PC-3 (cell line): ENCODE data around the gene KCTD6. TPM values are rescaled to one million over a fixed set of nuclear protein-coding genes. Genes with fewer than 3 reads are reported as not detected.
A peak's percentile ranks its signal among the peaks of the same experiment; 100 is the strongest.
"Not testable (repeated sequence)": the region's sequence is repeated elsewhere in the genome, so short reads cannot be mapped to it uniquely, and the experiment has no call there.

Experiments
- ATAC-seq: fragments of 200-7000 bp; cut with Tn5 transposase; 2 replicates; pipeline ENCODE4 v1.9.1; 2020; ENCODE audit warnings: mild to moderate bottlenecking, moderate library complexity
- BruUV-seq: library from RNA; stranded (reverse); fragments of 400-500 nt; replicated peaks from 2 replicates; lab custom pipeline; 2021; lab: Mats Ljungman, UMichigan
- CTCF ChIA-PET: fragments of 300-600 bp; sonication (Branson Sonifier 250); formaldehyde crosslinking; loops from one replicate; lab custom pipeline; 2022; ENCODE audit warnings: antibody characterized with exemption; lab: Charles Lee
- POLR2A ChIA-PET: fragments of 300-600 bp; sonication (Branson Sonifier 250); formaldehyde crosslinking; loops from one replicate; lab custom pipeline; 2022; ENCODE audit warnings: antibody characterized with exemption; ENCODE audit not compliant: unreplicated experiment; lab: Charles Lee
- DNase-seq: peaks from one replicate; pipeline ENCODE4 v3.0.0-alpha.2; 2015
- H2AFZ ChIP-seq: fragments of 300-600 bp; sonication (generic); 2 replicates; pipeline ENCODE4 v1.6.0; 2016; ENCODE audit warnings: antibody characterized with exemption, low read length
- H3F3A ChIP-seq: fragments of 300-600 bp; sonication (generic); one replicate; pipeline ENCODE4 v1.6.0; 2017; ENCODE audit warnings: antibody characterized with exemption, low read length, control low read depth, mild to moderate bottlenecking; ENCODE audit not compliant: unreplicated experiment
- H3K27ac ChIP-seq: fragments of 300-600 bp; sonication (generic); 2 replicates; pipeline ENCODE4 v1.5.1; 2016; ENCODE audit warnings: mild to moderate bottlenecking, low read length
- H3K27me3 ChIP-seq: fragments of 300-600 bp; sonication (generic); 2 replicates; pipeline ENCODE4 v1.6.1; 2016; ENCODE audit warnings: low read length, mixed read lengths
- H3K36me3 ChIP-seq: fragments of 300-600 bp; sonication (generic); 2 replicates; pipeline ENCODE4 v1.6.1; 2016; ENCODE audit warnings: low read depth, mixed run types, low read length, mixed read lengths
- H3K4me1 ChIP-seq: fragments of 300-600 bp; sonication (generic); 2 replicates; pipeline ENCODE4 v1.5.1; 2016; ENCODE audit warnings: low read length; ENCODE audit not compliant: insufficient read depth
- H3K4me2 ChIP-seq: fragments of 300-600 bp; sonication (generic); 2 replicates; pipeline ENCODE4 v1.6.0; 2016; ENCODE audit warnings: low read length
- H3K4me3 ChIP-seq: fragments of 300-600 bp; sonication (generic); 2 replicates; pipeline ENCODE4 v1.5.1; 2016; ENCODE audit warnings: mild to moderate bottlenecking, low read length, mixed read lengths
- H3K79me2 ChIP-seq: fragments of 300-600 bp; sonication (generic); 2 replicates; pipeline ENCODE4 v1.6.1; 2017; ENCODE audit warnings: low read length, mixed read lengths
- H3K9ac ChIP-seq: fragments of 300-600 bp; sonication (generic); 2 replicates; pipeline ENCODE4 v1.6.0; 2016; ENCODE audit warnings: mild to moderate bottlenecking, low read length
- H3K9me2 ChIP-seq: fragments of 300-600 bp; sonication (generic); replicated peaks from 2 replicates; pipeline ENCODE4 v1.6.1; 2016; ENCODE audit warnings: mixed run types, low read length, mixed read lengths
- H3K9me3 ChIP-seq: fragments of 300-600 bp; sonication (generic); 2 replicates; pipeline ENCODE4 v1.6.1; 2016; ENCODE audit warnings: low read length, mixed read lengths
- H4K20me1 ChIP-seq: fragments of 300-600 bp; sonication (generic); 2 replicates; pipeline ENCODE4 v1.6.1; 2016; ENCODE audit warnings: low read length, mixed read lengths
- EZH2 ChIP-seq: fragments of 300-600 bp; sonication (generic); IDR thresholded peaks from one replicate; pipeline ENCODE4 v1.6.1; 2017; ENCODE audit warnings: antibody characterized with exemption, mild to moderate bottlenecking, low read length; ENCODE audit not compliant: unreplicated experiment
- EZH2phosphoT487 ChIP-seq: fragments of 300-600 bp; sonication (generic); IDR thresholded peaks from 2 replicates; pipeline ENCODE4 v1.6.1; 2018; ENCODE audit warnings: mild to moderate bottlenecking, antibody characterized with exemption, low read length, borderline replicate concordance
- intact Hi-C: fragments of 100-400 bp; cut with micrococcal nuclease; formaldehyde crosslinking; loops from 2 replicates; pipeline ENCODE4 v1.9.0; 2023
- total RNA-seq: library from RNA; depleted of rRNA; stranded (reverse); fragments of >200 nt; gene quantifications from 2 replicates; pipeline ENCODE4 v1.2.3, GENCODE V29; 2014
- TF ChIP-seq, protein P1 (sequence below): fragments of 300-600 bp; sonication (generic); conservative IDR thresholded peaks from 2 replicates; pipeline ENCODE4 v1.5.1; 2017; ENCODE audit warnings: antibody characterized with exemption, low read depth, mild to moderate bottlenecking, low read length

Gene KCTD6
- total RNA-seq, 1 experiment from 2014 or later = 13.1 TPM

- no peak for ATAC-seq
- H3K9me2 ChIP-seq = no peaks in the 10 kb centered on the region
- no peak overlapping the region for H3K4me3 ChIP-seq
- peaks cover 18% of the 10 kb centered on the region for H3K4me1 ChIP-seq
- no peaks in the 10 kb centered on the region for H4K20me1 ChIP-seq
- H3K36me3 ChIP-seq = no peaks in the 10 kb centered on the region
- no peak overlapping the region for H3K27ac ChIP-seq
- H3K27me3 ChIP-seq = no peaks in the 10 kb centered on the region
- H3F3A ChIP-seq = no peaks in the 10 kb centered on the region
- POLR2A ChIA-PET = no interaction called here
- DNase-seq = no peak
- H3K79me2 ChIP-seq = no peaks in the 10 kb centered on the region
- no peak overlapping the region for H3K9ac ChIP-seq
- no peak overlapping the region for H2AFZ ChIP-seq
- CTCF ChIA-PET = no interaction called here
- BruUV-seq = no TSS peak
- intact Hi-C loops = no loop called here
- H3K4me2 ChIP-seq = no peak overlapping the region
- no peaks in the 10 kb centered on the region for H3K9me3 ChIP-seq
- TF ChIP-seq EZH2phosphoT487 = no peak
- TF ChIP-seq, protein P1, sequence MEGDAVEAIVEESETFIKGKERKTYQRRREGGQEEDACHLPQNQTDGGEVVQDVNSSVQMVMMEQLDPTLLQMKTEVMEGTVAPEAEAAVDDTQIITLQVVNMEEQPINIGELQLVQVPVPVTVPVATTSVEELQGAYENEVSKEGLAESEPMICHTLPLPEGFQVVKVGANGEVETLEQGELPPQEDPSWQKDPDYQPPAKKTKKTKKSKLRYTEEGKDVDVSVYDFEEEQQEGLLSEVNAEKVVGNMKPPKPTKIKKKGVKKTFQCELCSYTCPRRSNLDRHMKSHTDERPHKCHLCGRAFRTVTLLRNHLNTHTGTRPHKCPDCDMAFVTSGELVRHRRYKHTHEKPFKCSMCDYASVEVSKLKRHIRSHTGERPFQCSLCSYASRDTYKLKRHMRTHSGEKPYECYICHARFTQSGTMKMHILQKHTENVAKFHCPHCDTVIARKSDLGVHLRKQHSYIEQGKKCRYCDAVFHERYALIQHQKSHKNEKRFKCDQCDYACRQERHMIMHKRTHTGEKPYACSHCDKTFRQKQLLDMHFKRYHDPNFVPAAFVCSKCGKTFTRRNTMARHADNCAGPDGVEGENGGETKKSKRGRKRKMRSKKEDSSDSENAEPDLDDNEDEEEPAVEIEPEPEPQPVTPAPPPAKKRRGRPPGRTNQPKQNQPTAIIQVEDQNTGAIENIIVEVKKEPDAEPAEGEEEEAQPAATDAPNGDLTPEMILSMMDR = no peak
- TF ChIP-seq EZH2 = no peak
Measured at GRCh38 chr3:58524326-58524888, 32.5 kb downstream of the KCTD6 start.

DNA sequence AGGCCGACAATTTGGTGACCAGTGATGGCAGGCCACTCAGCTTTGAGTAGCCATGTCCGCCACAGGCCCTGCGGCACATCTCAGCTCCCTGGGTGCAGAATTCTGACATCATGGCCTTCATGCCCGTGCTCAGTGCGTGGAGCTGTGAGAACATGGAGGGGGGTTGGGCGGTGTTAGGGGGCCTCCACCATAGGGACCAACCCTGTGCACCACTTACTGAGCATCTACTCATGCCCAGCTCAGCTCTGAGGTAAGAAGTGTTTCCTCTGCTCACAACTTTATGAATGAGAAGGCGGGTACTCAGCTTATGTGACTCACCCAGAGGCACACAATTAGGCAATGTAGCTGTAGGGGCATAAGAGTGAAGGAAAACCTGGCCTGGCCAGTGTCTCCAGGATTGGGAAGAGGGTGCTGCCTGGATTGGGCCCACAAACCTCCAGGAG, 34.6 kb downstream of the KCTD6 start:
- H3K79me2 ChIP-seq = no peaks in the 10 kb centered on the region
- DNase-seq (peak; percentile 93), ATAC-seq (peak; percentile 94)
- TF ChIP-seq EZH2phosphoT487 = no peak
- TF ChIP-seq, protein P1 = no peak
- H4K20me1 ChIP-seq = no peaks in the 10 kb centered on the region
- peak overlapping the region; percentile 56 for H3K9ac ChIP-seq
- peak overlapping the region; percentile 62 for H3K4me2 ChIP-seq
- no peaks in the 10 kb centered on the region for H3F3A ChIP-seq
- BruUV-seq = no TSS peak
- H3K9me3 ChIP-seq = no peaks in the 10 kb centered on the region
- peaks cover 18% of the 10 kb centered on the region for H3K4me1 ChIP-seq
- POLR2A ChIA-PET = no interaction called here
- peak overlapping the region; percentile 88 for H3K27ac ChIP-seq
- CTCF ChIA-PET = interaction anchor here (1.3 kb wide), 1 partner anchor 63 kb away, joined by 5 read pairs; no protein-coding TSS in a partner anchor
- H3K9me2 ChIP-seq = no peaks in the 10 kb centered on the region
- no peak overlapping the region for H2AFZ ChIP-seq
- intact Hi-C loops = no loop called here
- no peaks in the 10 kb centered on the region for H3K36me3 ChIP-seq
- H3K27me3 ChIP-seq = no peaks in the 10 kb centered on the region
- peak overlapping the region; percentile 8; the same call in 1 of the 2 replicates for H3K4me3 ChIP-seq

GRCh38 chr3:58527440-58527839, 35.5 kb downstream of the KCTD6 start:
- POLR2A ChIA-PET, ATAC-seq, BruUV-seq, DNase-seq, H3K27me3 ChIP-seq, H3F3A ChIP-seq, intact Hi-C loops, H3K27ac ChIP-seq, H3K4me3 ChIP-seq, H3K9me3 ChIP-seq, H3K9me2 ChIP-seq, H3K9ac ChIP-seq, H4K20me1 ChIP-seq, H3K4me2 ChIP-seq, H2AFZ ChIP-seq, H3K79me2 ChIP-seq, H3K36me3 ChIP-seq: not testable (repeated sequence)
- CTCF ChIA-PET = interaction anchor here (0.6 kb wide), 1 partner anchor 519 kb away, joined by 3 read pairs; no protein-coding TSS in a partner anchor
- peaks cover 18% of the 10 kb centered on the region for H3K4me1 ChIP-seq
